Activated T-cell treated with anti-CD3 and anti-CD28 coated beads, Interleukin-2, amount 50 U/mL, for 4 hours (primary cell): ENCODE results near the gene IL2. TPM values are rescaled to one million over a fixed set of nuclear protein-coding genes. Genes with fewer than 3 reads are reported as not detected.

ENCODE experiments used
- ATAC-seq, 2 donors: fragments of 200-7000 bp; cut with Tn5 transposase; one replicate each; pipeline ENCODE4 v1.10.0; 2021
- DNase-seq: peaks from one replicate; pipeline ENCODE4 v3.0.0-alpha.2; 2020
- H3K27me3 Mint-ChIP-seq: one replicate; pipeline ENCODE4 v1.8.0; 2021; ENCODE audit warnings: low read depth, mixed read lengths
- H3K36me3 Mint-ChIP-seq: one replicate; pipeline ENCODE4 v1.8.0; 2022; ENCODE audit warnings: mixed read lengths; ENCODE audit not compliant: insufficient read depth
- H3K4me1 Mint-ChIP-seq: one replicate; pipeline ENCODE4 v1.8.0; 2021; ENCODE audit warnings: low read depth, mixed read lengths
- H3K4me3 Mint-ChIP-seq: one replicate; pipeline ENCODE4 v1.8.0; 2021; ENCODE audit warnings: mild to moderate bottlenecking, moderate library complexity, mixed read lengths
- H3K9me3 Mint-ChIP-seq: one replicate; pipeline ENCODE4 v1.8.0; 2021; ENCODE audit warnings: mixed read lengths
- total RNA-seq, 3 donors: library from RNA; stranded (reverse); gene quantifications; one replicate each; pipeline ENCODE4 v1.2.1, GENCODE V29; 2021

The IL2 gene
- total RNA-seq, 3 donors from 2014 or later = 1,317 to 3,324 (median 1,394) TPM

GRCh38 chr4:122453384-122453995 is 3.0 kb downstream of the IL2 start:
- no peaks in the 10 kb centered on the region for H3K27me3 Mint-ChIP-seq
- H3K4me1 Mint-ChIP-seq = peaks cover 28% of the 10 kb centered on the region
- H3K4me3 Mint-ChIP-seq = peak overlapping the region; percentile 83
- ATAC-seq (no peak), DNase-seq (no peak)
- H3K9me3 Mint-ChIP-seq = no peaks in the 10 kb centered on the region
- H3K36me3 Mint-ChIP-seq = peaks cover 25% of the 10 kb centered on the region

DNA sequence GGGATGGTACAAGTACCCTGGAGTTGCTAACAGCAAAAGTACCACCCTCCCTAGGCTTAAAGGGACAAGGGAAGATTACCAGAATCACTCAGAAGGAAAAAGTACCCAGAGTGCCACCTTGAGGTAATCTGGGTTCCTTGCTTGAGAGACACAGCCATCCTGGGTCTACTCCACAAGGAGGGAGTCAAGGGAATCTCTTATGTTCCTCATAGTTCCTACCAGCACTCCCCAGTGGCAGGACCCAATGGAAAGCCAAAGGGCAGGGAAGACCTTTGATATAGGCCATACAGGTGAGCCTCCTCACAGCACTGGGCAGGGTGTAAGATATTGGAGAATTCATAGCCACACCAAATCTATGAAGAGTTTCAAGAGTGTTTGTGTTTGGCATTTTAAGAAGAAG is 5.7 kb downstream of the IL2 start:
- Mint-ChIP-seq H3K4me3 (peak overlapping the region; percentile 68), H3K36me3 (peaks cover 25% of the 10 kb centered on the region), H3K27me3 (no peaks in the 10 kb centered on the region), H3K9me3 (no peaks in the 10 kb centered on the region), H3K4me1 (peaks cover 9% of the 10 kb centered on the region)
- ATAC-seq (peak; percentile 59 to 65), DNase-seq (peak; percentile 33)

- no peaks in the 10 kb centered on the region for H3K9me3 Mint-ChIP-seq
- ATAC-seq (no peak), DNase-seq (no peak)
- peak overlapping the region; percentile 47 for H3K4me3 Mint-ChIP-seq
- no peaks in the 10 kb centered on the region for H3K36me3 Mint-ChIP-seq
- H3K4me1 Mint-ChIP-seq = peaks cover 24% of the 10 kb centered on the region
- H3K27me3 Mint-ChIP-seq = no peaks in the 10 kb centered on the region
Measured at GRCh38 chr4:122434285-122434684, 22.2 kb downstream of the IL2 start.

DNA sequence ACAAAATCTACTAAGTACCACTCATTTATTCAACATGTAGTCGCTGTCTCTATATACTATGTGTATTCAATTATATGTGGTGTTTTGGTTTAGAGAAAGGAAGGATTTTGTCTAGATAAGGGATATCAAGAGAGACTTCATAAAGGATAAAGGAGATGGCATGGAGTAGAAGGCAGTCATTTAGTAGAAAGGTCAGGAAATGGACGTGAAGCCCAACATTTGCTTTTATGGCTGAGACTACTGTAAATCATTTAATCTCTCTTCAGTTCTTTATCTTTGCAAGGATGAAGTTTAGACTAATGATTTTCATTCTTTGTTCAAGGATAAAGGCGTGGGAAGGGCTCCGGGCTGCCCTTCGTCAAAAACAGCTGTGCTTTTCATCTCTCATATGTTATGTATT is 25.2 kb downstream of the IL2 start:
- DNase-seq = no peak
- no peaks in the 10 kb centered on the region for H3K36me3 Mint-ChIP-seq
- H3K4me3 Mint-ChIP-seq = no peak overlapping the region
- no peaks in the 10 kb centered on the region for H3K9me3 Mint-ChIP-seq
- no peaks in the 10 kb centered on the region for H3K27me3 Mint-ChIP-seq
- ATAC-seq = no peak
- H3K4me1 Mint-ChIP-seq = peaks cover 24% of the 10 kb centered on the region

GRCh38 chr4:122423246-122423645 is 33.3 kb downstream of the IL2 start:
- Mint-ChIP-seq H3K27me3 (no peaks in the 10 kb centered on the region), H3K36me3 (peaks cover 2% of the 10 kb centered on the region), H3K9me3 (peaks cover 14% of the 10 kb centered on the region), H3K4me1 (no peaks in the 10 kb centered on the region), H3K4me3 (no peak overlapping the region)
- no peak for ATAC-seq
- DNase-seq = no peak

GRCh38 chr4:122412547-122412946 is 44.0 kb downstream of the IL2 start:
- H3K4me3 Mint-ChIP-seq = no peak overlapping the region
- peaks cover 2% of the 10 kb centered on the region for H3K27me3 Mint-ChIP-seq

GRCh38 chr4:122403861-122404260 is 52.7 kb downstream of the IL2 start:
- no peak for ATAC-seq
- DNase-seq = no peak
- Mint-ChIP-seq H3K4me1 (no peaks in the 10 kb centered on the region), H3K9me3 (no peaks in the 10 kb centered on the region), H3K27me3 (no peaks in the 10 kb centered on the region), H3K4me3 (no peak overlapping the region), H3K36me3 (no peaks in the 10 kb centered on the region)

More at GRCh38 chr4:122412547-122412946, 44.0 kb downstream of the IL2 start:
- Mint-ChIP-seq H3K4me1 (no peaks in the 10 kb centered on the region), H3K9me3 (no peaks in the 10 kb centered on the region), H3K36me3 (no peaks in the 10 kb centered on the region)
- ATAC-seq (no peak), DNase-seq (no peak)

Other genes starting within 250 kb of the IL2 start
- not detected for gene ADAD1, start 77.7 kb downstream of the IL2 start, total RNA-seq
- gene IL21, start 164.3 kb upstream of the IL2 start, total RNA-seq = 100 to 1,000 TPM in 1 of 3 donors, 10 to 100 TPM in 2; 35.0 to 109 (median 42.8) TPM